Measurements from ENCODE around the gene JAK1.

JAK1 gene

GRCh38 chr1:64984737-64985136, 18.4 kb upstream of the JAK1 start:
- TF ChIP-seq CTCF (IDR thresholded peaks at IDR 0.05; ENCODE audit: low read depth, low read length), result no peak
- DNase-seq (ENCODE audit: extremely low read depth, low read depth), result no peak

GRCh38 chr1:64984106-64984505, 17.8 kb upstream of the JAK1 start:
- TF ChIP-seq CTCF (IDR thresholded peaks at IDR 0.05; ENCODE audit: low read depth, low read length), result no peak
- DNase-seq (ENCODE audit: extremely low read depth, low read depth), result no peak

GRCh38 chr1:64983110-64983509, 16.8 kb upstream of the JAK1 start:
- TF ChIP-seq CTCF (IDR thresholded peaks at IDR 0.05; ENCODE audit: low read depth, low read length), result no peak
- DNase-seq (ENCODE audit: extremely low read depth, low read depth), result peak; percentile 12

GRCh38 chr1:64981601-64982533, 15.5 kb upstream of the JAK1 start:
- no peak for DNase-seq (ENCODE audit: extremely low read depth, low read depth)
- no peak for TF ChIP-seq CTCF (IDR thresholded peaks at IDR 0.05; ENCODE audit: low read depth, low read length)

- no peak for TF ChIP-seq CTCF (IDR thresholded peaks at IDR 0.05; ENCODE audit: low read depth, low read length)
- DNase-seq (ENCODE audit: extremely low read depth, low read depth), result no peak
These were observed 14.6 kb upstream of the JAK1 start for GRCh38 chr1:64980745-64981600.

- DNase-seq (ENCODE audit: extremely low read depth, low read depth), result no peak
- no peak for TF ChIP-seq CTCF (IDR thresholded peaks at IDR 0.05; ENCODE audit: low read depth, low read length)
These were observed 13.0 kb upstream of the JAK1 start for GRCh38 chr1:64979358-64979757.

- no peak for TF ChIP-seq CTCF (IDR thresholded peaks at IDR 0.05; ENCODE audit: low read depth, low read length)
- DNase-seq (ENCODE audit: extremely low read depth, low read depth), result no peak
These were observed 10.0 kb upstream of the JAK1 start for GRCh38 chr1:64976361-64976760.

Measured in AG09319 (cell line).